Measurements from ENCODE around the gene BSPH1.
"Not testable (repeated sequence)": the region's sequence is repeated elsewhere in the genome, so short reads cannot be mapped to it uniquely, and the experiment has no call there.

Gene BSPH1

DNA sequence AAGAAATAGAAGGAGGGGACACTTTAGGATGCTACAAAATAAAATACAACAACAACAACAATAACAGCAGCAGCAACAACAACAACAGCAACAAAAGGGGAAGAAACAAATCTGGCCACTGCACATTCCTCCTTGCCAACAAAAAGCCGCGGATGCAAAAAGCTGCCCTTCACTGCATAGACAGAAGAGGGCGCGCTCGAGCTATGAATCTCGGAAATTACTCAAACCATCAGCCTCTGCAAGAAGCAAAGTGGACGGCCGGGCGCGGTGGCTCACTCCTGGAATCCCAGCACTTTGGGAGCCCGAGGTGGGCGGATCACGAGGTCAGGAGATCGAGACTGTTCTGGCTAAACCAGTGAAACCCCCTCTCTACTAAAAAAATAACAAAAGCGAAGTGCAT lies 71.9 kb downstream of the BSPH1 start:
- not testable (repeated sequence) for DNase-seq (ENCODE audit: low spot score)
